NCI-H226 (cell line): ENCODE measurements around the gene EFCAB6.

Source experiments
- DNase-seq: peaks from one replicate; pipeline ENCODE4 v3.0.0-alpha.2; 2015

The EFCAB6 gene

GRCh38 chr22:43541462-43542407, 270.4 kb downstream of the EFCAB6 start:
- no peak for DNase-seq

DNA sequence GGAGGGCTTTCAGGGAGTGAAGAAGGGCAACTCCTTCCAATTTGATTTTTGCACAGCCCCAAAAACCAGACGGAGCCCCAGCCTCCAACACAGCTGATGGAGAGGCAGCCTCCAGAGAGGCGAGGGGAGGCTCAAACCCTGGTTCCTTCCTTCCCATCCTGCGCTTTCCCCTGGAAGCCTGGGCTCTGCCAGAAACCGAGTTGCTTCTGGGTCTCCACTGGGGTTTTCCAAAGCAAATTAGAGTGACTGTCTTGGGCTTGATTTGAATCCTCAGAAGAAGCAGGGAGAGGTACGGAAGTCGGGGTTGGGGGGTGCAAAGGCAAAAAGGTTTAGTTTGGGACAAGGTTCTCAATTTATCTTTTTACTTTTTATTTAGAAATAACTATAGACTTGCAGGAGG, 271.1 kb downstream of the EFCAB6 start:
- DNase-seq, result no peak

GRCh38 chr22:43540529-43540923, 271.6 kb downstream of the EFCAB6 start:
- DNase-seq, result no peak

DNA sequence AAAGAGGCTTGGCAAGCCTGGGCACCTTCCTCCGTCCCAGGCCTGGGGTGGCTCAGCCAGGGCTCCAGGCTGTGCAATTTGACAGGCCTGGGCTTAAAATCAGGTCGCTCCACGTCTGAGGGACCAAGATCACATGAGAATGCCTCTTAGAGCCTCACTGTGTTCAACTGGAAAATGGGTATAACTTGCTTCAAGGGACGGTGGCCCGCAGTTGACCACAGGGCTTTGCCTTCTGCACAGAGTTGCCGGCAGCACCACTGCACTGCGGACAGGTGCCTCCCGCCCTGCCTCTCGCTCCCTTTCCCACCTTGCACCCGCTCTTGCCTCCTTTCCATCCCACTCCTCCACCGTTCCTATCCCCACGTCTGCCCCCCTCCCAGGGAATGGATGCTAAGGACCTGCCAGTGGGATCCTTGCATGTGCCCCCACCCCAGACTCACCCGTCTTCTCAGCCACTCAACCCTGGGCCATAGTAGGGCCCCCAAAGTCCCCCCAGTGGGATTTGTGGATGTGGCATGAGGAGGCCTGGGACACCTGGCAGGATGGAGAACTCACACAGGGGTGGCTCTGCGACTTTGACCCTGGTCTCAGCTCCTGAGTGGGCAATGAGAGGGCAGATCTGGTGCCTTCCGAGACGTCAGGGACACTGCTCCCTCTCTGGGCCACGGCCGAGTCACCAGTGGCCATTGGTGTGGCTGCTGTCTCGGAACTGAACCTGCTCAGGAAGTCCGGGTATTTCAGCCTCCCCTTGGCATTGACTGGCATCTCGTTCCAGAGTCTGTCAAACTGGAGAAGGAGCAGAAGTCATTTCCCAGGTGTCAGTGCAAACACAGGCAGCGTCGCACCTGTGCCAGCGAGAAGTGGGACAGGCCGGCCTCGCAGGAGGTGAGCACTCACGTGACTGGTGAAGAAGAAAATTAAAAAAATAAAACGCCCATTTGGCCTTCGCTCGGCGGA, 272.3 kb downstream of the EFCAB6 start:
- DNase-seq, result no peak

DNA sequence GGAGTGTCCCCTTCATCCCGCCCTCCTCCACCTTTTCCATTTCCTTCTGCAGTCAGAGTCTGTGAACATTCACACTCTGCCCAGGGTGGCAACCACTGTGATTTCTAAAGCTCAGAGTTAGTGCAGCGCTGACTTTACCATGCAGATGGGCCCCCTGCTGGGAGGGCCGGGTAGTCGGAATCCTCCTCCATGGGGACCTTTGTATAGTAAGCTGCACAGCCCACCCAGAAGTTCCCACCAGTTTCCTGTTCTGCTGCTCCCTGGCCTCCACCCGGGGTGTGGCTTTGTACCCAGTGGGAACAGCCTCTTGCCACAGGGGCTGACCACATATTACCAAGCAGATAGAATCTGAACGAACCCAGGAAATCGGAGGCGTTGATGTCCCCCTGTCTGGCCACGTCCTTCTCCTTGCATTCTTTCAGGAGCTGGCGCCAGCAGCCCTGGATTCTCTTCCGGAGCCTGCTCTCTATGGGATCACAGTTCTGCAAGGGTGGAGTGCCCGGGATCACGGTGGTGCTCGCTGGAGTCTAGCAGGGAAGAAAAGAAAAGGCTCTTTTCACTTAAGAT, 275.0 kb downstream of the EFCAB6 start:
- no peak for DNase-seq

DNA sequence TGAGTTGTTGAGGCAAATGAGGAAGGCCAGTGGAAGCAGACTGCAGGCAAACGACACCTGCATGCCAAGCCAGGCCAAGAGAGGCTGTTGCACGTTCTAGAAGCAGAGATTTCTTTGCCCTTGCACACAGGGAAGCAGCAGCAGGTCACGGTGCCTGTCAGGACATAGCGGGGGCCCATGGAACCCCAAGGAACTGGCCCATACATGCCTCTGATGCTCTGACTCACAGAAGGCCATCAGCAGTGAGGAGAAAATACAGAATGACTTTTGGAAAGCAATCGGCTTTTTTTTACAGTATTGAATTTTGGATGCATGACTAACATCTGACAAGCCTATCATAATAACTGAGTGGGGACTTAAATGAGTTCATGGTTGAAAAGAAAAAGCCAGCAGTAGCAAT, 276.4 kb downstream of the EFCAB6 start:
- DNase-seq, result no peak

DNA sequence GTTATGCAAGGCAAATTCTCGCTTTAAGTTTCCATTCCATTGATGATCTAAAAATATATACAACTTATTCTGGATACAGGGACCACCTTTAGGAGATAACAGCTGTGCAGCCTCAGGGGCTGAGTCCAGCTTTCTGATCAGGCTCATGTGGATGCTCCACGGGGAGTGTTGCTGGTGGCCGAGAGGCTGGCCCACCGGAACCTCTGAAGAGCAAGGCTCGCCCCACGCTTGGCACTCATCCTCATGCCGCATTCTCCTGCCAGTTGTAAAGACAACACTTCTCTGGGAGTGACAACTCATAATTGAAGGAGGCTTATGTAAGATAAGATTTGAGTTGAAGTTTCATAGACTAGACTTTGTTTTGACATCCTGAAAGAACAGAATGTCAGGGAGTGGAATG, 276.8 kb downstream of the EFCAB6 start:
- DNase-seq, result no peak

GRCh38 chr22:43534916-43535315, 277.2 kb downstream of the EFCAB6 start:
- no peak for DNase-seq

DNA sequence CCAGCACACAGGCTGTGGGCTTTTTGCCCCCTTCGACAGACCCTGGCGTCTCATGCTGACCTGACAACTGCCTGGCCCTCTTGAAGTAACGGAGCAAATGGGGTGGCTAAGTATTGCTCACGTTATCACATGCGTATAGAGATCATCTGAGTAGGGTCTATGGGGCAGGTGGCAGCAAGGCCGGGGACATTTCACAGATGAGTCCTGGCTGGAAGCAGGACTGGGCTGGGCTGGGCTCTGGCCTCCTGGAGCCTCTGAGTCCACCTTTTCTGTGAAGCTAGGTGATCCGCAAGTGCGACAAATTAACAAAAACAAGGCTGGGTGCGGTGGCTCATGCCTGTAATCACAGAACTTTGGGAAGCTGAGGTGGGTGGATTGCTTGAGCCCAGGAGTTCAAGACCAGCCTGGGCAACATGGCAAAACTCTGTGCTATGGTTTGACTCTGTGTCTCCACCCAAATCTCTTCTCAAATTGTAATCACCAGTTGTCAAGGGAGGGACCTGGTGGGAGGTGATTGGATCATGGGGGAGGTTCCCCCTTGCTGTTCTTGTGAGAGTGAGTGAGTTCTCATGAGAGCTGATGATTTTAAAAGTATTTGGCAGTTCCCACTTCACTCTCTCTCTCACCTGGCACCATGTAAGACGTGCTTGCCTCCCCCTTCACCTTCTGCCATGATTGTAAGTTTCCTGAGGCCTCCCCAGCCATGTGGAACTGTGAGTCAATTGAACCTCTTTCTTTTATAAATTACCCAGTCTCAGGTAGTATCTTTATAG, 278.3 kb downstream of the EFCAB6 start:
- no peak for DNase-seq

- no peak for DNase-seq
Measured at GRCh38 chr22:43533156-43533530, 279.0 kb downstream of the EFCAB6 start.

DNA sequence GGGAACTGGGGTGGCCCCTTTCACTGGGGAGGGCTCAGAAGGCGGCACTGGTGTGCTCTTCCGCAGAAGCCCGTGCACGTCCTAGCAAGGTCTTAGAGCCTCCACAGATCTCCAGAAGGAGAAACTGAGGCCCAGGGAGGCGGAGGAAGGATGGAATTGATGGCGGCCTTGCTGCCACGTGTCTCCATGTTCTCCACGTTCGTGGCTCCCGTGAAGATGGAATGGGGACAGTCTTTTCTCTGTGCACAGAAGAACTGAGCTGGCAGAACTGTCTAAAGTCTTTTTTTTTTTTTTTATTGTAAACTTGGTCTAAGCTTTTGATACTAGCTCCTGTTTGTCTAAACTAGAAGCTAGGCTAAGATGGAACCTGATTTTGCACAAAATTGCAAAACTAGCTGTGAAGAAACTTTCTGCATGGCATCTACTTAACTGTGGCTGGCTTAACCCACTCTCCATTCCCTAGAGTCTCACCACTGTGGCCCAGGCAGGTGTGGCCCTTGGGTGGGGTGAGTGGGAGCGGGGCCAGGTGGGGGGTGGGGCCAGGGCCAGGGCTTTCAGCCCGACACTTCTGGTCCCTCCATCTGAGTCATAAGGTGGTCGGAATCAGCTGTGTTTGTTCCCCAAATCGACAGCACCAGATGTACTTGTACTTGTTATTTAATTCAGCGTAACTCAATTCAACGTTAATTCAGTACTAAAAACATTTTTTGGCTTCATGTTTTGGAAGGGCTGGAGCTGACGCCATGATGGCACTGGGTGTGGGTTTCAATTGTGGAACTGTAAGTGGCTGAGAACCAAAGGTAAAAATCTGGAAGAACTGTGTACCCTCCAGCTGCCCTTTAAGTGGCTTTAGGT, 279.6 kb downstream of the EFCAB6 start:
- no peak for DNase-seq

DNA sequence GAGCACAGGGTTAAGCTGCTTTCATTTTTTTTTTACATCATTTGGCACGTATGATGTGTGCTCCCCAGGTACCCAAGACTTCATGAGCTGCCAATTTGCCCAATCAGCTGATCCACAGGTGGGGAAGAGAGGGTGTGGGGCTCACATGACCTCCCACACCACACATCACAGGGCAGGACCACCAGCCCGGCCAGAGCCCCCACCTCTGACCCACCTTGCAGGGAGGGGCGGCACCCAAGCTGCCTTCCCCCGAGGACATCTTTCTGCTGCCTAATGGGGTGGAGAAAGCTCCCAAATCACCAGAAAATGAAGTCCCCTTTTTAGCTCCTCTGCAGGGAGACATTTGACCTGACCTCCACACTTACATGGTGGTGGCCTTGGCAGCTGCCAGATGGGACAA, 280.5 kb downstream of the EFCAB6 start:
- no peak for DNase-seq

DNA sequence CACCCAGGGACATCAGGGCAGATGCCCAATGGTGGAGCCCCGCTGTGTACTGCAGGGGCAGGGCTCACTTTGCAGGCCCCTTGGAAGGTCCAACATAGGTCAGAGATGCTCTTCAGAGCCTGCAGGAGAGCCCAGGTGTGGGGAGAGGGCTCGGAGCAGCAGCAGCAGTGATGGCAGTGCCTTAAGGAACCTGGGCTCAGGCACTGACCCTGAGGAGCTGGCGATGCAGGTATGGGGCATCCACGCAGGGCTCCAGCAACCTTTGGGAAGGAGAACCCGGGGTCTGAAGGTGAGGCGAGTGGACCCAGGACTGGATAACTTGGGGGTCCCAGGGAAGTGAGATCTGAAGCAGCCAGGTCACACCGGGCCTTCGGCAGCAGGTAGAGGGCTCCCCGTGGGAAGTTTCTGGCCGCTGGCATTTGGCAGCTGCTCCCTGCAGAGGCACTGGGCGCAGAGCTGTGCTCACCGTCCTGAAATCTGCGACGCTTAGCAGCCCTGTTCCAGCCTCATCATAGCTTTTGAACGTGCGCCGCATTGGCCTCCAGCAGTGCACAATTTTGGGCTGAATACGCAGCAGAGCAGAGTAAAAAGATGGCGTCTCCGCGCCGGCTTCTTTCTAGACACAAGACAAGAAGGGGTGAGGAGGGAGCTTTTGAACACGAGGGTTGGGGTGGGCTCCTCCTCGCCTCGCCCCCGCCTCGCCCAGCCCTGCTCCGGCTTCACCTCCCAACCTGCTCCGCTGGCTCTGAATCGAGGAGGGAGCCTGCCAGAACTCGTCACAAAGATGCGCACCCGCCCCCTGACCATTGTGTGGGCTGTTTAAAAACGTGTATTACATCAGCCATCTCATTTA, 281.5 kb downstream of the EFCAB6 start:
- no peak for DNase-seq

GRCh38 chr22:43529934-43530333, 282.2 kb downstream of the EFCAB6 start:
- DNase-seq, result no peak

DNA sequence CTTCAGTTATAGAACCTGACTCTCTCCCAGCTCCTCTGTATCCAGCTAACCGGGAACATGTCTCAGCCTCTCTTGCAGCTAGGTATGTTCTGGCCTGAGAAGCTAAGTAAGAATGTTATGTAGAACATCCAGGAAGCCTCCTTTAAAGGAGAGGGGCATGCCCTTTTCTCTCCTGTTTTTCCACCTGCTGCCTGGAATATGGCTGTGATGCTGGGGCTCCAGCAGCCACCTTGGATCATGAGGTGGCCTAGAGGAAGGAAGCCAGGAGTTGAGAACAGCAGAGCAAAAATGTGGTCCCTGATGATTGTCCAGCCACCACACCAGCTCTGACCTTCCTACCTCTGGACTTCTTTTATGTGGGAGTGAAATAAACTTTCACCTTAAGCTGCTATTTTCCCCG, 282.6 kb downstream of the EFCAB6 start:
- no peak for DNase-seq

- DNase-seq, result no peak
Measured at GRCh38 chr22:43528601-43529360, 283.3 kb downstream of the EFCAB6 start.

- no peak for DNase-seq
Measured at GRCh38 chr22:43526946-43527345, 285.2 kb downstream of the EFCAB6 start.

DNA sequence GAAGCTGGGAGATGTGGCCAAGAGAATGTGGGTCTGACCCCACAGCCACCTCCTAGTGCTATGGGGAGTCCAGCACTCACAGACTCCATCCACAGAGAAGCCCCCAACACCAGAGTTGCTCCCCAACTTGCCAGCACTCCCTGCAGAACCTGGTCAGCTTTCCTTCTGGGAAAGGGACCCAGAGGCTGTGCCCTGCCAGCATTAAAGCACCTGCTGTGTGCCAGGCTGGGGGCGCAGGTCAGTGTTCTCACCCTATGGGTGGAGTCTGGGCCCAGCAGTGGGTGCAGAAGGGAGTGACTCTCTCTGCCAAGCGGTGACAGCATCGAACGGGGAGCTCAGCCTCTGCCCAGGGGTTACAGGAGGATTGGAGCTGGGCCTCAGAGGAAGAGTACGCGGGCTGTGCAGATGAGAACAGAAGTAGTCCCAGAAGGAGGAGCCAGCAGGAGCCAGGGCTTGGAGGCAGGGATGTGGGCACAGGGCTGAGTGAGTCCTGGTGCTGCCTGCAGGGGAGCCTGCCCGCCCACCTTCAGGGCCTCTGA, 285.9 kb downstream of the EFCAB6 start:
- DNase-seq, result no peak

GRCh38 chr22:43521716-43522115, 290.4 kb downstream of the EFCAB6 start:
- DNase-seq, result no peak

GRCh38 chr22:43520632-43521039, 291.5 kb downstream of the EFCAB6 start:
- no peak for DNase-seq
